NCI-H1930 (cell line): Measurements from ENCODE around the gene SYN1.
"Not testable (repeated sequence)": the region's sequence is repeated elsewhere in the genome, so short reads cannot be mapped to it uniquely, and the experiment has no call there.

Source experiments
- DNase-seq, 2 experiments: peaks; one replicate each; lab custom pipeline; 2025; lab: John Stamatoyannopoulos, UW

SYN1 gene

GRCh38 chrX:47633689-47634590, 14.3 kb upstream of the SYN1 start:
- DNase-seq: no peak

DNA sequence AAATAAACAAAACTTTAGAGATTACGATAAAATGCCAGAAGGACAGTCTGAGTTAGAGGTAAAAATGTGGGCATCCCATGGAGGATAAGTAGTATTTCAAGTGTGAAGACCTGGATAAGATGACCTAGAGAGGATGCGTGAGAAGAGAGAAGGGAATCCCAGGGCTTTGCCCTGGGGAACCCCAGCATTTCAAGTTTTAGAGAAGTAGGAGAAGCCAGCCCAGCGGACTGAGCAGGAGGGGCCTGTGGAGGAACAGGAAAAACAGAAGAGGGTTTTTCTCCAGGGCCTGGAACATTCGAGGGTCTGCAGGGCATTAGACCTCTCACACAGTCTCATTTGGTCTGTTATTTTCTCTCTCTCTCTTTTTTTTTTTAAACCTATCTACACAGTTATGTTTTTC, 13.0 kb upstream of the SYN1 start:
- DNase-seq: no peak

DNA sequence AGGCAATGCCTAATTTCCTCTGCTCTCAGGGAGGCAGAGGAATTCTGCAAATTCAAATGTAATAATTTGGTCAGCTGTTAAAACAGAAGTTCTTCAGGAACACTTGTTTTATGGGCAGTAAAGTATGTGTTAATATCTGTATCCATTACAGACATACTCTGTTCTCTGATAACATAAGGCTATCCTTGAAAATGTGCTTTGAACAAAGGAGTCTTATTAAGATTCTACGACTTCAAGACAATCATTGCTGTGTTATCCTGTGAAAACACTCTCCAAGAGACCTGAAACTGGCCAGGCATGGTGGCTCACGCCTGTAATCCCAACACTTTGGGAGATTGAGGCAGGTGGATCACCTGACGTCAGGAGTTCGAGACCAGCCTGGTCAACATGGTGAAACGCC, 12.0 kb upstream of the SYN1 start:
- DNase-seq: no peak

DNA sequence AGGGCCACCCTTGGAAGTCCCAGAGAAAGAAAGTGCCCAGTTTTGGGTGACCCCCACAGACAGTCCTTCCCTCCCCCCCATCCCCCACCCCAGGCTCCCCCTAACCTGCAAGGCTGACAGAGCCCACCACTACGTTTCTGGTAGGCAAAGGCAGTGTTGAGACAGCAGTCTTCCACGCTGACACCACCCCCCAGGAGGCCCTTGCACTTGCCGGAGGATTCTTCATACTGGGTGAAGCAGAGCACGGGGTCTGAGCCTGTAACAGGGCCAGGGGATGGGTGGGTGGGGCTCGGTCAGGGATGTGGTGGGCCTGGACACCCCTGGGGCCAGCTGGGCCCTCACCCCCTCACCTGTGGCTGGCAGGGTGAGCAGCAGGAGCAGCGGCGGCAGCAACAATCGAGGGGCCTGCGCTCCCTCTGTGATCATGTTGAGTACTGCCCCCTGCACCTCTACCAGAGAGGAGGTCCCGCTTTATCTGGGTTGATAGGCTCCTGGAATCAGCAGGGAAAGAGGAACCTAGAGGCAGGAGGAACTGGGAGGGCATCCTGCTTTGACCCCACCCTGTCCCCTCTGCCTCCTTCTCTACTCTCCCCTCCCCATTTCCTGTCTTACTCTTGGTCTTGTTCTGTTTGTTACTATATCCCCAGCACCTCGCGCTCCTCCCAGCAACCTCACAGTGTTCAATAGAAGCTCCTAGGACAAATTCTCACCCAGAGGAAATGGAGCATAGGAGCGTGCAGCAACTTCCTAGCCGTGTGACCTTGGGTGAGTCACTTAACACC, 10.0 kb upstream of the SYN1 start, which contains the start of gene CFP:
TSS of gene CFP (minus strand) at position 512 of the 782 bp plus-strand sequence. CDS start at position 426, 86 bp downstream.
- DNase-seq: no peak

- DNase-seq: no peak
Measured at GRCh38 chrX:47628982-47629381, 9.3 kb upstream of the SYN1 start.

DNA sequence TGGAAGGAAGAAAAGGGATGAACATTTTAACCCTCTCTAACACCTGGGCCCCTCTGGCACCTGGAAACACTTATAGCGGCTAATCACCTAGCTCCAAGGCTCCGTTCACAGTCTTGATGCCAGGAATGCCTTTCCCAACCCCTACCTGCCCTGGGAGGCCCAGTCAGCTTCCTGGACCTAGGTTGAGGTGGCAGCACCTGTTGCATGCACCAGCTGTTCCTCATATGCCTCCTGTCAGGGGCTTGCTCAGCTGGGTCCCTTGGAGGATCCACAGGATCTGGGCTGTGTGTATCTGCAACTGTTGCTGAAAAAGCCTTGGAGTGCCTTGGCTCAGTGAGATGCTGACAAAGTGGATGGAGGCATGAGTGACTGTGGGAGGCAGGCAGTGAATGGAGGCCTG, 5.7 kb upstream of the SYN1 start:
- DNase-seq: no peak

DNA sequence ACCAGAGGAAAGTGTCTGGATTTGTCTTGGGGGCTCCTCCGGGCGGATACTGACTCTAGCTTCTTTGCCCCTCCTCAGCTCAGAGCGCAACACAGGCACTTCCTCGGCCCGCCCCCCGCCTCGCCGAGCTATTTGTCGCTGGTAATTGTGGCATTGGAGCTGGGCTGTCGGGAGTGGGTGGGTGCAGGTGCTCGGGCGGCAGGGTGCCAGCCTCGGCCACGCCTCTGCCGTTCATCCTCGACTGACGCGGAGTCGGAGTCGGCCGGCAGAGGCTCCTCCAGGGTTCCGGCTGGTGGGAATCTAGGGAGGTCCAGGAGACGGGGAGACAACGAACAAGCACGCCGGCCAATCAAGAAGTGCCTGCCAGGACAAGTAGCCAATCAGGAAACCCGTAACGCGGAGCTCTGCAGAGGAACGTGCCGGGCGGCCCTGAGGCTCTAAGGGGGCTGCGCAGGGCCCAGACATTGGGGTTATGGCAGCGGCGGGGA, 3.9 kb upstream of the SYN1 start:
- peak; percentile 70 to 73 for DNase-seq

GRCh38 chrX:47621851-47622250, 2.2 kb upstream of the SYN1 start:
- no peak for DNase-seq

- no peak for DNase-seq
Measured at GRCh38 chrX:47620303-47620685, 637 bp upstream of the SYN1 start.

- no peak for DNase-seq
Measured at GRCh38 chrX:47618923-47619485, 653 bp downstream of the SYN1 start.

DNA sequence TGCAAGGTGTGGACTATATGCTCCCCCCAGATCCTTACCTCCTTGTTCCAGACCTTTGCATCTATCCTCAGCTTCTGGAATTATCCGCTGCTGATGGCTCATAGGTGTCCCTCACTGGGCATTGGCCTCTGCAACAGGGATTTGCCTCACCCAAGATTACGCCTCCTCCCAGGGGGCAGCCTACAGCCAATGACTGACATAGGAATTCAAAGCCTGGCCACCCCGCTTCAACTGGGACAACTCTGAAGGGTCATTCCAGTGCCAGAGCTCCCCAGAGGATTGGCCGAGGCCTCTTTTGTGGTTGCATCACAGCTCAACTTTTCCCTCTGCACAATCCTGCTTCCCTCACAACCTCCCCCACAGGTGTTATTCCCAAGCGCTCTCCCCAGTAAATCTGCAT, 5.0 kb downstream of the SYN1 start:
- no peak for DNase-seq

- no peak for DNase-seq
Measured at GRCh38 chrX:47613082-47613481, 6.6 kb downstream of the SYN1 start.

- no peak for DNase-seq
Measured at GRCh38 chrX:47612418-47612817, 7.2 kb downstream of the SYN1 start.

GRCh38 chrX:47611926-47612325, 7.7 kb downstream of the SYN1 start:
- no peak for DNase-seq

- no peak for DNase-seq
Measured at GRCh38 chrX:47611489-47611888, 8.2 kb downstream of the SYN1 start.

- no peak for DNase-seq
Measured at GRCh38 chrX:47610511-47610910, 9.1 kb downstream of the SYN1 start.

- DNase-seq: no peak
Measured at GRCh38 chrX:47608130-47608810, 11.4 kb downstream of the SYN1 start.

DNA sequence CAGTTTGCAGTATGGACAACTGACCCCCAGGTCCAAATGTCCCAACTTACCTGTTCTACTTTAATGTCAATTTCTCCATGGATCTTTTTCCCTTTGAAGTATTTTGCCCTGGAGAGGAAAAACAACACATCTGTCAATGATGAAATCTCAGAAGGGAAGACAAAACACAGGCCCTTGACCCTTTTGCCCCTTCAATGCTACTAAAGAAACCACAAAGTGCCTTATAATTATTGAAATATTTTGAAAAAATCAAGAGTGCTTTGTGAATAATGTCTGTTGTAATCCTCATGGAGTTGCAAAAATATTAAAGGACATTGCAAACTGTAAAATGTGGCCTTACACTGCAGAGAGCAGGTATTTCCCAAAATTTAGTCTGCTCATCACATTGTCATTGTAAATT, 12.6 kb downstream of the SYN1 start:
- DNase-seq: no peak

DNA sequence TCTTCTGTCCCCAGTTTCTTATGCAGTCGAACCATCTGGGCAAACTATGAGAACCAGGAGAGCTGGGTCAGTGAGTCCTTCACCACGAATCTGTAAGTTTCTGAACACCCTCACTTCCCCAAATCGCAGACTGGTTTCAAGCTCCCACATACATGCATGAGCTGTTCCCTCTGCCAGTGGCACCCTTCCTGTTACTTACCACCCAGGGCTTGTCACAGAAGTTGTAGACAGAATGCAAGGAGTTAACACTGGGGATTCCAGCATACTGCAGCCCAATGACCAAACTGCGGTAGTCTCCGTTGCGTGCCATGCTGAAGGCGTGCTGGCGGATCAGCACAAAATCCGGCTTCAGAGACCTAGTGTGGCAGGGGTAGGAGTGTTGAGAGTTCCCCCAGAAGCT, 14.6 kb downstream of the SYN1 start:
- DNase-seq: no peak

DNA sequence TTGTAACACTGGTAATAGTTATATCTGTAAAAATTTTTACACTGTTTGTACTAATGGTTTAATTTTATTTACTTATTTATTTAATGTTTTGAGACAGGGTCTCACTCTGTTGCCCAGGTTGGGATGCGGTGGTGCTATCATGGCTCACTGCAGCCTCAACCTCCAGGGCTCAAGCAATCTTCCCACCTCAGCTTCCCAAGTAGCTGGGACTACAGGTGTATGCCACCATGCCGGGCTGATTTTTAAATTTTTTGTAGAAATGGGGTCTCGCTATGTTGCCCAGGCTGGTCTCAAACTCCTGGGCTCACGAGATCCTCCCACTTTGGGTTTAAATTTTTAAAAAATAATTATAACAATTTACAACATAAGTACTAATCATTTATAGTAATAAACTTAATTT, 16.5 kb downstream of the SYN1 start:
- DNase-seq: not testable (repeated sequence)

DNA sequence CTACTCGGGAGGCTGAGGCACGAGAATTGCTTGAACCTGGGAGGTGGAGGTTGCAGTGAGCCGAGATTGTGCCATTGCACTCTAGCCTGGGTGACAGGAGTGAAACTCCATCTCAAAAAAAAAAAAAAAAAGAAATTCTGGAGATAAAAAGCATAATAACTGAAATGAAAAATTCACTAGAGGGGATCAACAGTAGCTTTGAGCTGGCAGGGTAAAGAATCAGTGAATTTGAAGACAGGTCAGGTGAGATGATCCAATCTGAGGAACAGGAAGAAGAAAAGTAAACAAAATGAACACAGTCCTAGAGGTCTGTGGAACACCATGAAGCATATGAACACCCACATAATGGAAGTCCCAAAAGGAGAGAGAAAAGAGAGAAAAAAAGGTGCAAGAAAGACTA, 22.4 kb downstream of the SYN1 start:
- DNase-seq: no peak

DNA sequence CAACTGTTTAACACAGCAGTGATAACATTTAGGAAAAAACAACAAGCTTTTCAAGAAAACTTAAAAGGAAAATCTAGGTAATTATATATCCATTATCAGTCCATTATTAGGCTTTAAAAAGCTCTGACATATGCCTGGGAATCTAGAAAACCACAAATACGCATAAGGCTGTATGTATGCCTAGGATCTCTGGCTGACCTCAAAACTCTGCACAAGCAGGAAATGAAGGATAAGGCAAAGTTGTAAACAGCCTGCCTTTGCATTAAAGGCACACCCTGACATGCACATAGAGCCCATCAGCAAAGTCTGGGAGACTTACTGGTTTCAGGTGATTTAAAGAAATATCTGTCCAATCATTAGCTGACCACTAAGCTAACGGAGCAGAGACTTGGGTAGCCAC, 23.4 kb downstream of the SYN1 start:
- DNase-seq: no peak
